HL-60 (cell line): Measurements from ENCODE around the gene GET3.

ENCODE experiments used
- GABPA ChIP-seq: IDR thresholded peaks from 2 replicates; pipeline ENCODE4 v1.6.1; 2012; ENCODE audit warnings: low read depth
- POLR2AphosphoS5 ChIP-seq: IDR thresholded peaks from 2 replicates; pipeline ENCODE4 v1.6.1; 2012; ENCODE audit warnings: low read depth
- REST ChIP-seq: IDR thresholded peaks from 2 replicates; pipeline ENCODE4 v1.6.1; 2012; ENCODE audit warnings: low read depth; ENCODE audit not compliant: insufficient replicate concordance
- TF ChIP-seq, protein P1 (sequence below): IDR thresholded peaks from one replicate; pipeline ENCODE4 v1.5.1; 2011; ENCODE audit warnings: low read length, control low read depth, inconsistent platforms; ENCODE audit not compliant: insufficient read depth

- TF ChIP-seq, protein P1, sequence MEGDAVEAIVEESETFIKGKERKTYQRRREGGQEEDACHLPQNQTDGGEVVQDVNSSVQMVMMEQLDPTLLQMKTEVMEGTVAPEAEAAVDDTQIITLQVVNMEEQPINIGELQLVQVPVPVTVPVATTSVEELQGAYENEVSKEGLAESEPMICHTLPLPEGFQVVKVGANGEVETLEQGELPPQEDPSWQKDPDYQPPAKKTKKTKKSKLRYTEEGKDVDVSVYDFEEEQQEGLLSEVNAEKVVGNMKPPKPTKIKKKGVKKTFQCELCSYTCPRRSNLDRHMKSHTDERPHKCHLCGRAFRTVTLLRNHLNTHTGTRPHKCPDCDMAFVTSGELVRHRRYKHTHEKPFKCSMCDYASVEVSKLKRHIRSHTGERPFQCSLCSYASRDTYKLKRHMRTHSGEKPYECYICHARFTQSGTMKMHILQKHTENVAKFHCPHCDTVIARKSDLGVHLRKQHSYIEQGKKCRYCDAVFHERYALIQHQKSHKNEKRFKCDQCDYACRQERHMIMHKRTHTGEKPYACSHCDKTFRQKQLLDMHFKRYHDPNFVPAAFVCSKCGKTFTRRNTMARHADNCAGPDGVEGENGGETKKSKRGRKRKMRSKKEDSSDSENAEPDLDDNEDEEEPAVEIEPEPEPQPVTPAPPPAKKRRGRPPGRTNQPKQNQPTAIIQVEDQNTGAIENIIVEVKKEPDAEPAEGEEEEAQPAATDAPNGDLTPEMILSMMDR, result no peak
- TF ChIP-seq REST, result no peak
- TF ChIP-seq POLR2AphosphoS5, result no peak
- TF ChIP-seq GABPA, result no peak
Measured at GRCh38 chr19:12731337-12731736, 6.0 kb upstream of the GET3 start.
